OCI-LY1 (cell line): ENCODE data around the gene IGFBP2.

Experiments
- EZH2 ChIP-seq: fragments of 200-600 bp; sonication (generic), shearing (Covaris generic); IDR thresholded peaks from 2 replicates; pipeline ENCODE4 v1.8.0; 2017; ENCODE audit warnings: borderline replicate concordance, mixed run types, mild to moderate bottlenecking, antibody characterized with exemption, low read length, moderate library complexity, mixed read lengths
- TF ChIP-seq, protein P1 (sequence below): fragments of 200-600 bp; sonication (generic), shearing (Covaris generic); IDR thresholded peaks from 2 replicates; pipeline ENCODE4 v1.5.1; 2017; ENCODE audit warnings: mild to moderate bottlenecking, antibody characterized with exemption, low read length, moderate library complexity, mixed read lengths

DNA sequence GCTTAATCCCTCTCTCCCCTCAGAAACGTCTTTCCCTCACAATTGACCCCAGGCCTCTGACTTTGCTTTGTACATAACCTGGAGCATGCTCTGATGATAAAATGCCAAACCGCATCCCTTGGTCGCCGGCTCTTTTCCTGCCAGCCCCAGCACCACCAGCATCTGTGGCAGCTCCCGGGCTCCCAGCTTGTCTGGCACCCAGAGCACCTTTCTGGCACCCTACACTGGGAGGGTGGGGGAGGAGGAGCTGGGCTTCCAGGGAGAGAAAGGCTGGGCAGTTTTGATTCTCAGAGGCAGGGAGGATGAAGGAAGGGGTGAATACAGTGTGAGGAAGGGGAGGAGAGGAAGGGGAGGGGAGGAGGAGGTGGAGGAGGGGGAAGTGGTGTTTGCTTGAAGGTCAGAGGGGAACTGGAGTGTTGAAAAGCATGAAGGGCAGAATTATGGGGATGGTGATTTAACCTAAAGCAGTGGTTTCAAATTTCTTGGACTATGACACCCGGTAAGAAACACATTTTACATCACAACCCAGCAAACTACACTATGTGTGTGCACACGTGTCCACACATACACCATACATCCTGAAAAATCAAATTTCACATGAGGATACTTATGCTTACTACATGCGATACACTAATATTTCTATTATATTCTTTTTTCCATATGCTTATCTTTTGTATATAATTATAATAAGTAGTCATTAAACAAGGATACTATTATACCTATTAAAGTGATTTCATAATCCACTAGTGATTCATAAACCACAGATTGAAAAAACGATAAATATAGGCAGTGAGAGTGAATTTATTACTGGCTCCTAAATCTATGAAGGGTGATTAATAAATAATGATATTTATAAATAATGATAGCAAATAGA is 30.0 kb upstream of the IGFBP2 start:
- TF ChIP-seq, protein P1, sequence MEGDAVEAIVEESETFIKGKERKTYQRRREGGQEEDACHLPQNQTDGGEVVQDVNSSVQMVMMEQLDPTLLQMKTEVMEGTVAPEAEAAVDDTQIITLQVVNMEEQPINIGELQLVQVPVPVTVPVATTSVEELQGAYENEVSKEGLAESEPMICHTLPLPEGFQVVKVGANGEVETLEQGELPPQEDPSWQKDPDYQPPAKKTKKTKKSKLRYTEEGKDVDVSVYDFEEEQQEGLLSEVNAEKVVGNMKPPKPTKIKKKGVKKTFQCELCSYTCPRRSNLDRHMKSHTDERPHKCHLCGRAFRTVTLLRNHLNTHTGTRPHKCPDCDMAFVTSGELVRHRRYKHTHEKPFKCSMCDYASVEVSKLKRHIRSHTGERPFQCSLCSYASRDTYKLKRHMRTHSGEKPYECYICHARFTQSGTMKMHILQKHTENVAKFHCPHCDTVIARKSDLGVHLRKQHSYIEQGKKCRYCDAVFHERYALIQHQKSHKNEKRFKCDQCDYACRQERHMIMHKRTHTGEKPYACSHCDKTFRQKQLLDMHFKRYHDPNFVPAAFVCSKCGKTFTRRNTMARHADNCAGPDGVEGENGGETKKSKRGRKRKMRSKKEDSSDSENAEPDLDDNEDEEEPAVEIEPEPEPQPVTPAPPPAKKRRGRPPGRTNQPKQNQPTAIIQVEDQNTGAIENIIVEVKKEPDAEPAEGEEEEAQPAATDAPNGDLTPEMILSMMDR, result no peak
- no peak for TF ChIP-seq EZH2
